ENCODE data around the gene TCIRG1. TPM values are rescaled to one million over a fixed set of nuclear protein-coding genes. Genes with fewer than 3 reads are reported as not detected.

TCIRG1 gene
- total and polyA plus RNA-seq, 7 experiments from 2014 or later = 27.3 to 381 (median 167) TPM

GRCh38 chr11:68064926-68065325 is 26.1 kb downstream of the TCIRG1 start:
- intact Hi-C loops (cut with micrococcal nuclease) = no loop called here
- Mint-ChIP-seq H3K27me3 (no peaks in the 10 kb centered on the region), H3K27ac (no peak overlapping the region), H3K36me3 (peaks cover 2 to 49% (median 15%) of the 10 kb centered on the region in 5 donors), H3K9me3 (no peaks in the 10 kb centered on the region), H3K4me1 (no peaks in the 10 kb centered on the region), H3K4me3 (no peak overlapping the region)
- Histone ChIP-seq H3K36me3 (ENCODE audit: control insufficient read depth in 2 of 3, insufficient read depth in 3 of 3, low read length in 3 of 3) (peaks cover 0 to 19% (median 0%) of the 10 kb centered on the region in 3 experiments), H3K27ac (ENCODE audit: low read depth, low read length) (no peak overlapping the region), H3K4me3 (ENCODE audit: low read length) (no peak overlapping the region), H3K4me1 (ENCODE audit: control insufficient read depth in 2 of 2, insufficient read depth in 2 of 2, low read length in 2 of 2) (no peaks in the 10 kb centered on the region), H3K9me3 (ENCODE audit: control insufficient read depth in 2 of 3, low read length in 3 of 3) (no peaks in the 10 kb centered on the region), H3K27me3 (ENCODE audit: control insufficient read depth in 2 of 2, insufficient read depth in 2 of 2, low read length in 2 of 2) (no peaks in the 10 kb centered on the region)
- no peak for ATAC-seq
- ChIA-PET CTCF (interaction anchor here (0.7 kb wide), 1 partner anchor 118 kb away, joined by 4 read pairs; no protein-coding TSS in a partner anchor), POLR2A (no interaction called here)
- no peak for DNase-seq

DNA sequence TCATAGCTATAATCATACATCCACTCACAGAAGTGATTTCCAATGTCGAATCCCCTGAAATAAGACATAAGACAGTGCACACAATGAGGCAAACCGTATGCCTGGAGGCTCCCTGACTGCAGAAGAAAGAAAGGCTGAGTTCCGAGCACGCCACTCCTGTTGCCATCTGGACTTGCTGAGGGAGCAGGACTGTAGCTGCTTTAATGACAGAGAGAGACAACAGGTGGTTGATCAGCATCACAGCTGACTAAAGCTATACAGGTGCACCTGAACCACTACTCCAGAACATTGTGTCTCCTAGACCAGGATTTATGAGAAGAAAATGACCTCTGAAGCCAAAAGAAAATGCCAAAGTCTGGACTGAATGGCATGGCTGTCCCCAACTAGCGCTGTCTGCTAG is 27.0 kb downstream of the TCIRG1 start:
- DNase-seq (no peak), ATAC-seq (no peak)
- H3K36me3 Mint-ChIP-seq = peaks cover 0 to 56% (median 16%) of the 10 kb centered on the region in 5 donors
- H3K27ac ChIP-seq (ENCODE audit: low read depth, low read length) = no peak overlapping the region
- H3K4me1 ChIP-seq (ENCODE audit: control insufficient read depth in 2 of 2, insufficient read depth in 2 of 2, low read length in 2 of 2) = no peaks in the 10 kb centered on the region
- H3K27me3 ChIP-seq (ENCODE audit: control insufficient read depth in 2 of 2, insufficient read depth in 2 of 2, low read length in 2 of 2) = no peaks in the 10 kb centered on the region
- no peaks in the 10 kb centered on the region for H3K27me3 Mint-ChIP-seq
- no peaks in the 10 kb centered on the region for H3K9me3 ChIP-seq (ENCODE audit: control insufficient read depth in 2 of 3, low read length in 3 of 3)
- H3K4me1 Mint-ChIP-seq = no peaks in the 10 kb centered on the region
- no peaks in the 10 kb centered on the region for H3K9me3 Mint-ChIP-seq
- CTCF ChIA-PET = no interaction called here
- H3K4me3 ChIP-seq (ENCODE audit: low read length) = no peak overlapping the region
- intact Hi-C loops (cut with micrococcal nuclease) = no loop called here
- POLR2A ChIA-PET = no interaction called here
- H3K36me3 ChIP-seq (ENCODE audit: control insufficient read depth in 2 of 3, insufficient read depth in 3 of 3, low read length in 3 of 3) = peaks cover 0 to 19% (median 0%) of the 10 kb centered on the region in 3 experiments
- no peak overlapping the region for H3K27ac Mint-ChIP-seq
- H3K4me3 Mint-ChIP-seq = no peak overlapping the region

- intact Hi-C loops (cut with micrococcal nuclease) = no loop called here
- ATAC-seq = no peak
- no peak overlapping the region for H3K4me3 Mint-ChIP-seq
- peaks cover 0 to 53% (median 15%) of the 10 kb centered on the region in 5 donors for H3K36me3 Mint-ChIP-seq
- H3K9me3 ChIP-seq (ENCODE audit: control insufficient read depth in 2 of 3, low read length in 3 of 3) = no peaks in the 10 kb centered on the region
- H3K4me3 ChIP-seq (ENCODE audit: low read length) = no peak overlapping the region
- no peaks in the 10 kb centered on the region for H3K4me1 Mint-ChIP-seq
- H3K36me3 ChIP-seq (ENCODE audit: control insufficient read depth in 2 of 3, insufficient read depth in 3 of 3, low read length in 3 of 3) = peaks cover 0 to 23% (median 0%) of the 10 kb centered on the region in 3 experiments
- H3K27me3 ChIP-seq (ENCODE audit: control insufficient read depth in 2 of 2, insufficient read depth in 2 of 2, low read length in 2 of 2) = no peaks in the 10 kb centered on the region
- CTCF ChIA-PET = no interaction called here
- no peak overlapping the region for H3K27ac Mint-ChIP-seq
- no peak for DNase-seq
- no peak overlapping the region for H3K27ac ChIP-seq (ENCODE audit: low read depth, low read length)
- no peaks in the 10 kb centered on the region for H3K4me1 ChIP-seq (ENCODE audit: control insufficient read depth in 2 of 2, insufficient read depth in 2 of 2, low read length in 2 of 2)
- no peaks in the 10 kb centered on the region for H3K27me3 Mint-ChIP-seq
- POLR2A ChIA-PET = no interaction called here
- no peaks in the 10 kb centered on the region for H3K9me3 Mint-ChIP-seq
Observed at GRCh38 chr11:68066742-68067141, 27.9 kb downstream of the TCIRG1 start.

DNA sequence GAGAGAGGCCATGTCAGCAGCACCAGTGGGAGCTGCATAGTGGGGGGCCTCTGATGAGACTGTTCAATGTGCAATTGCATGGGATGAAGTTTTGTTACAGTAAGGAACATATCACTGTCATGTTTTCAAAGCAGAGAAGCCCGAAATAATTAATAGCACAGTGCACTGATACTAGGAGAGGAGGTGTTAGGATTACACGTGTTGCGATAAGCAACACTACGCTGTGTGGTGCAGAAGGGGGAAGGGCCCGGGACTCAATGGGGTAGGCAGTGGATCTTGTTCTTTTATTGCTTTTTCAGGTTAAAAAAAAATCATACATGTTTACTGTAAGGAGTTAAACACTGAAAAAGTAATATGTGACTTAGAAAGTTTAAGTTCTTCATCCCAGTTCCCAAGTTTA is 29.2 kb downstream of the TCIRG1 start:
- Mint-ChIP-seq H3K4me1 (no peaks in the 10 kb centered on the region), H3K27ac (peak overlapping the region in 1 of 9 donors; percentile 21), H3K36me3 (peaks cover 0 to 55% (median 15%) of the 10 kb centered on the region in 5 donors), H3K27me3 (no peaks in the 10 kb centered on the region), H3K4me3 (no peak overlapping the region), H3K9me3 (no peaks in the 10 kb centered on the region)
- H3K4me1 ChIP-seq (ENCODE audit: control insufficient read depth in 2 of 2, insufficient read depth in 2 of 2, low read length in 2 of 2) = no peaks in the 10 kb centered on the region
- no peaks in the 10 kb centered on the region for H3K27me3 ChIP-seq (ENCODE audit: control insufficient read depth in 2 of 2, insufficient read depth in 2 of 2, low read length in 2 of 2)
- H3K9me3 ChIP-seq (ENCODE audit: control insufficient read depth in 2 of 3, low read length in 3 of 3) = no peaks in the 10 kb centered on the region
- ATAC-seq (no peak), DNase-seq (no peak)
- ChIA-PET CTCF (no interaction called here), POLR2A (interaction anchor here (0.9 kb wide), 1 partner anchor 31 kb away, joined by 3 read pairs; no protein-coding TSS in a partner anchor)
- H3K27ac ChIP-seq (ENCODE audit: low read depth, low read length) = no peak overlapping the region
- H3K4me3 ChIP-seq (ENCODE audit: low read length) = no peak overlapping the region
- H3K36me3 ChIP-seq (ENCODE audit: control insufficient read depth in 2 of 3, insufficient read depth in 3 of 3, low read length in 3 of 3) = peaks cover 0 to 23% (median 0%) of the 10 kb centered on the region in 3 experiments
- intact Hi-C loops (cut with micrococcal nuclease) = no loop called here

- no peaks in the 10 kb centered on the region for H3K27me3 ChIP-seq (ENCODE audit: control insufficient read depth in 2 of 2, insufficient read depth in 2 of 2, low read length in 2 of 2)
- no peak overlapping the region for H3K27ac ChIP-seq (ENCODE audit: low read depth, low read length)
- Mint-ChIP-seq H3K27ac (peak overlapping the region in 1 of 9 donors; percentile 32), H3K27me3 (no peaks in the 10 kb centered on the region), H3K4me3 (no peak overlapping the region), H3K36me3 (peaks cover 0 to 36% (median 10%) of the 10 kb centered on the region in 5 donors), H3K9me3 (peaks cover 0 to 2% (median 0%) of the 10 kb centered on the region in 11 donors), H3K4me1 (no peaks in the 10 kb centered on the region)
- peaks cover 0 to 20% (median 0%) of the 10 kb centered on the region in 3 experiments for H3K36me3 ChIP-seq (ENCODE audit: control insufficient read depth in 2 of 3, insufficient read depth in 3 of 3, low read length in 3 of 3)
- peak; percentile 20 for ATAC-seq
- intact Hi-C loops (cut with micrococcal nuclease) = no loop called here
- H3K4me3 ChIP-seq (ENCODE audit: low read length) = no peak overlapping the region
- DNase-seq = no peak
- no peaks in the 10 kb centered on the region for H3K4me1 ChIP-seq (ENCODE audit: control insufficient read depth in 2 of 2, insufficient read depth in 2 of 2, low read length in 2 of 2)
- ChIA-PET CTCF (no interaction called here), POLR2A (no interaction called here)
- no peaks in the 10 kb centered on the region for H3K9me3 ChIP-seq (ENCODE audit: control insufficient read depth in 2 of 3, low read length in 3 of 3)
Observed at GRCh38 chr11:68071281-68072048, 32.6 kb downstream of the TCIRG1 start.

- Mint-ChIP-seq H3K4me1 (peaks cover 0 to 2% (median 0%) of the 10 kb centered on the region in 7 donors), H3K4me3 (no peak overlapping the region), H3K36me3 (peaks cover 0 to 16% (median 6%) of the 10 kb centered on the region in 5 donors), H3K9me3 (peaks cover 0 to 2% (median 0%) of the 10 kb centered on the region in 11 donors), H3K27ac (no peak overlapping the region), H3K27me3 (no peaks in the 10 kb centered on the region)
- H3K36me3 ChIP-seq (ENCODE audit: control insufficient read depth in 2 of 3, insufficient read depth in 3 of 3, low read length in 3 of 3) = peaks cover 0 to 5% (median 0%) of the 10 kb centered on the region in 3 experiments
- ATAC-seq = no peak
- H3K4me1 ChIP-seq (ENCODE audit: control insufficient read depth in 2 of 2, insufficient read depth in 2 of 2, low read length in 2 of 2) = no peaks in the 10 kb centered on the region
- ChIA-PET POLR2A (no interaction called here), CTCF (no interaction called here)
- no peak for DNase-seq
- intact Hi-C loops (cut with micrococcal nuclease) = no loop called here
- H3K9me3 ChIP-seq (ENCODE audit: control insufficient read depth in 2 of 3, low read length in 3 of 3) = no peaks in the 10 kb centered on the region
- no peaks in the 10 kb centered on the region for H3K27me3 ChIP-seq (ENCODE audit: control insufficient read depth in 2 of 2, insufficient read depth in 2 of 2, low read length in 2 of 2)
- H3K27ac ChIP-seq (ENCODE audit: low read depth, low read length) = no peak overlapping the region
- H3K4me3 ChIP-seq (ENCODE audit: low read length) = no peak overlapping the region
Observed at GRCh38 chr11:68074584-68075352, 35.9 kb downstream of the TCIRG1 start.

Measured in naive thymus-derived CD4-positive, alpha-beta T cell (primary cell).